ENCODE data around the gene ASCC1.

ASCC1 gene

DNA sequence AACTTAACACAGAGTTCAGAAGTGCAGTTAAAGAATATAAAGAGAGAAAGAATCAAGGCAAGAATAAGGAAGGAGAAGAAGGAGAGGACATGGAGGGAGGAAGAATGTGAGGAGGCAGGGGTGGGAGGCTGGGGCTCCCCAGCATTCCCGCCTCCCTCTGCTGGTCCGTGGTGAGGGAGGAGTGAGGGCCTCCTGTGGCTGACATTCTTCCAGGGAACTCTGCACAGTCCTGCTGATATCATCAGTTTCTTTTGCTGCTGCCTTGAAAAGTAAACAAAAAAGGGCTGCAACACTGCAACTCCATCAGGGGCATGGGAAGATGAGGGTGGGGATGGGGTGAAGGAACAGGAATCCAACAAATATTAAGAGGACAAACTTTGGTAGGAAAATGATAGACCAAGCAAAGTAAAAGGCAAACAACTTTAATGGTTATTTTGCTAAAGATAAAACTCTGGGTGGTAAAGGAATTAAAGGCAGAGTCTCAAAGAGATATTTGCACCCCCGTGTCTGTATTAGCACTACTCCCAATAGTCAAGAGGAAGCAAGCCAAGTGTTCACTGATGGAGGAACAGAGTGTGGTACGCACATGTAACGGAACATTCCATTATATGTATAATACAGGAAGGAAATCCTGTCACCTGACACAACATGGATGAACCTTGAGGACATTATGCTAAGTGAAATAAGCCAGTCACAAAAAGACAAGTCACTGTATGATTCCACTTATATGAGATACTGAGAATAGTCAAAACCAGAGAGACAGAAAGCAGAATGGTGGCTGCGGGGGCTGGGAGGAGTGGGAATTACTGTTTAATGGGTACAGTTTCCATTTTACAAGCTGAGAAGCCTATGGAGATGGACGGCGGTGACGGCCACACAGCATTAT is 119.7 kb downstream of the ASCC1 start:
- no peak for FAIRE-seq

- no peak for FAIRE-seq
These were observed 120.9 kb downstream of the ASCC1 start for GRCh38 chr10:72095195-72095594.

DNA sequence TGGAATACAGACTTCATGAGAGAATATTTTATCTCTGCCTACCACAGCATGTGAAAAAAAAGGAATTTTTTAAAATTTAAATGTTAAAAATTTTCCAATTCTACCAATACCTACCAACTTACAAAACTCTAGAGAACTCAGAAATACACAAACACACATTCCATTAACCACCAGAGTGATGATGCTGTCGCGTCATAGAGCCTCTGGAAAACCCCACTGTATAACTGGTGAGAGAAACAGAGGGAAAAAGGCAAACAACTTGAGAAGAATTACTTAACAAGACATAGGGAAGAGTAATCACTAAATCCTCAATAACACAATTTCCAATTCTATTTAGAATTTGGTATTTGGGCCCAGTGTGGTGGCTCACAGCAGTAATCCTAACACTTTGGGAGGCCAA is 121.5 kb downstream of the ASCC1 start:
- no peak for FAIRE-seq

DNA sequence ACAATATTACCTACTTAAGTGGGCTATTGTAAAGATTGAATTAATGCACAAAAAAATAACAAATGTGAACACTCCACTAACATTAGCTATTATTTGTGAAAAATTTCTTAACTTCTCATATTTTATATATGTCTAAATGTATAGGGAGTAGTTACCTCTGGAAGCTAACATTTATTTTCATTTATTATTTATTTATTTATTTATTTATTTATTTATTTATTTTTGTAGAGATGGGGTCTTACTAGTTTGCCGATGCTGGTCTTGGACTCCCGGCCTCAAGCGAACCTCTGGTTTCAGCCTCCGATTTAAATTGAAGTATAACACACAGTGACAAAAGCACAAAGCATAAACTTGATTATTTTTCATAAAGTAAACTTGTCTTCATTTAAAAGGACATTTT is 122.6 kb downstream of the ASCC1 start:
- no peak for FAIRE-seq

DNA sequence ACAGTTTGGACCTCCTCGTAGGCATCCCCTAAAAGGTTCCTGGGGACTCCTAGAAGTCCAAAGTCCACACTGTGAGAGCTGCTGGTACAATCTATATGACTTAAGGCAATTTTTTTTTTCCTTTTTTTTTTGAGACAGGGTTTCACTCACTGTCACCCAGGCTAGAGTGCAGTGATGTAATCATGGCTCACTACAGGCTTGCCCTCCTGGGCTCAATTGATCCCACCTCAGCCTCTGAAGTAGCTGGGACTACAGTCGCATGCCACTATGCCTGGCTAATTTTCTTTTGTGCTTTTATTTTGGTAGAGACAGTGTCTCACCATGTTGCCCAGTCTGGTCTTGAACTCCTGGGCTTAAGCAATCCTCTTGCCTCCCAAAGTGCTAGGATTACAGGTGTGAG is 123.1 kb downstream of the ASCC1 start:
- FAIRE-seq, result no peak

DNA sequence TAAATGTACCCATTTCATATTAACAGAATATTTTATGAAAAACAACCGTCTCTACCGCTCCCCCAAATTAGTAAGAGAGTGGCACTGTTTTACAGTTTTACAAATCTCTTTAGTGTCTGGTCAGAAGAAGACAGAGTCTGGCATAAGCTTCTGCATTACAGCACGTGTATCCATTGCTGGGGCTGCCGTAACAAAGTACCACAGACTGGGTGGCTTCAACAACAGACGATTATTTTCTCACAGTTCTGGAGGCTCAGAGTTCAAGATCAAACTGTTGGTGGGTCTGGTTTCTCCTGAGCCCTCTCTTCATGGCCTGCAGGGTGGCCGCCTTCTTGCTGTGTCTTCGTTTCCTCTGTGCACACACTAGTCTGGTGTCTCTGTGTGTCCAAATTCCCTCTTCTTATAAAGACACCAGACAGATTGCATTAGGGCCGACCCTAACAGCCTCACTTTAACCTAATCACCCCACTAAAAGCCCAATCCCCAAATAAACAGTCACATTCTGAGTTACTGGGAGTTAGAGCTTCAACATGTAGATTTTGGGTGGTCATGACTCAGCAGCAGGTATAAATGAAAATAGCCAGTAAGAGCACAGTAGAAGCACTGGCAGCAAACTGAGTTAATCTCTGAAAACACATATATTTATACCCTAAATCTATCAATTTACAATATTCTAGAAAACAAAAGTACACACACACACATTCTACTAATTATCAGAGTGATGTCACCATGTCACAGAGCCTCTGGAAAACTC is 123.7 kb downstream of the ASCC1 start:
- FAIRE-seq, result no peak

- no peak for FAIRE-seq
These were observed 125.8 kb downstream of the ASCC1 start for GRCh38 chr10:72090326-72090725.

DNA sequence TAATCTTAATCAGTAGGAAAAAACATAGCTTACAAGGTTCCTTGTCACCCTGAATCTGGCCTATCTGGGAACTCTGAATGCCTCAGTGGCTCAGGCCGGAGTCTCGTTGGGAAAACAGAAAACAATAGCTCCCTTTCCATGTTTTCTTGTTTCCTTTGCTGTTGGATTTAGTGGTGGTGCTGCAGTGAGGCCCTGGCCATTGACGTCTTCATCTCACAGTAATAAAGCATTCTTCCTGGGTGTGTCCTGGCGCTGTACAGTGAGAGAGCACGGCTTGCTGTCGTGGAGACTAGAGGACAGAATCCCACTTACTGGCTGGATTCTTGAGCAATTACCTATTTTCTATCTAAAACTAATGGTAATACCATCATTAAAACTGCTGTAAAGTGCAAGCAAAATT is 126.5 kb downstream of the ASCC1 start:
- FAIRE-seq, result no peak

- no peak for FAIRE-seq
These were observed 127.0 kb downstream of the ASCC1 start for GRCh38 chr10:72088889-72089575.

GRCh38 chr10:72087969-72088888 is 127.8 kb downstream of the ASCC1 start, which contains the start of gene SPOCK2:
Gene SPOCK2 (minus strand): TSS chr10:72088551. CDS start chr10:72088328, 223 bp downstream.
- FAIRE-seq, result no peak

DNA sequence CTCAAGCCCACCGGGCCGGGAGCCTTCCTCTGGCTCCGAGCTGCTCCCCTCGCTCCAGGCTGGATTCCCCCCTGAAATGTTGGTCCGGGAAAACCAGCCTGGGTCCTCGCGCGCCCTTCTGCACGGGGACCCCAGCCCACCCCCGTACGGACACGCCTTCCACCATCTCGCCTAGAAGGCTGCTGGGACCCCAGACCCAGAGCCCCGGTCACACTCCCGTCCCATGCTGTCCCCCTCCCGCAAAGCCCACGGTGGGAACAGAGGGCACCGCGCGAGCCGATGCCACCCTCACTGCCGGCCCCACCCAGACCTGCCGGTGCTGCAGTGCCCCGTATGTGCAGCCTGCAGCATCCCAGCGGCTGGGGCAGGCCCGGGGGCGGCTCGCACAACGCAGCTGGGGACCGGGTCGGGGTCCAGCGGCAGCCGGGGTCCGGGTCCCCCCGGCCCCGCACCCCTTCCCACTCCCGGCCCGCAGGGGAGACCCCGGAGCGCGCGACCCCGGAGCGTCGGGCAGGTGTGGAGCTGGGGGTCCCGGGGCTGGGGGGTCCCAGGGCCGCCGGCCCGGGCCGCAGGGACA is 128.6 kb downstream of the ASCC1 start:
- no peak for FAIRE-seq

- FAIRE-seq, result no peak
These were observed 129.3 kb downstream of the ASCC1 start for GRCh38 chr10:72086466-72087391.

GRCh38 chr10:72085864-72086465 is 130.1 kb downstream of the ASCC1 start:
- no peak for FAIRE-seq

- FAIRE-seq, result no peak
These were observed 130.9 kb downstream of the ASCC1 start for GRCh38 chr10:72085166-72085565.

DNA sequence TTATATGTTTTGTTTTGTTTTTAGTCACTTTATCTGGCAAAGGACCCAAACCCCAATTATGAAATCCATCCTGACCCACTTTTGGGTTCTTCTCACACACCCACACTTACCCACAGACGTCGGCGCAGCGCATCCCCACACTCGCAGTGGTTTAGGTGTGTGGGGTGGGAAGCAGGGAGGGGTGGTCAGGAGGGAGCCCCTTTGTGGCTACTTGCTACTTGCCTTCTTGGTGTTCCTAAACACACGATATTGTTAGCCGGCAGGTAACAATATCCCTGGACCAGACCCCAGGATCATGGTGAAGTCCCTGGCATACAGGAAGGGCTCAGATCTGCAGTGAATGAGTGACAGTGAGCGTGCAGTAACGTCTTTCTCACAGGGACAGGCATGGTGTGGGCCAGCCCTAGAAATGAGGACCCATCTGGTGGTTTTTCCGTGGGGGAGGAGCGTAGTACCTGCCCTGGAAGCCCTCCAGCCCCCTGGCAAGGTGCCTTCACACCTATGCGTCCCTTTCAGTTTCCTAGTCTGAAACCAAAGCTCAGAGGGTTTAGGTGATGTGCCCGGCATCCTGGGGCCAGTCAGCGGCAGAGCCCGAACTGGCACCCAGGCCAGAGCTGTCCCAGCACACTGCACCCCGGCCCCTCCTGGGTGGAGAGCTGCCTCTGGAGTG is 132.2 kb downstream of the ASCC1 start:
- FAIRE-seq, result no peak

- no peak for FAIRE-seq
These were observed 133.0 kb downstream of the ASCC1 start for GRCh38 chr10:72082856-72083789.

GRCh38 chr10:72081772-72082590 is 134.1 kb downstream of the ASCC1 start:
- no peak for FAIRE-seq

GRCh38 chr10:72081210-72081609 is 134.9 kb downstream of the ASCC1 start:
- no peak for FAIRE-seq
